NT2/D1 (cell line): ENCODE data around the gene FASTK.

Experiments used
- SUZ12 ChIP-seq: IDR thresholded peaks from 2 replicates; pipeline ENCODE4 v1.6.1; 2011; ENCODE audit not compliant: insufficient read length, insufficient read depth; ENCODE audit errors: extremely low read depth
- YY1 ChIP-seq: IDR thresholded peaks from 2 replicates; pipeline ENCODE4 v1.6.1; 2011; ENCODE audit not compliant: insufficient read length, insufficient read depth
- ZNF274 ChIP-seq: IDR thresholded peaks from 2 replicates; pipeline ENCODE4 v1.6.1; 2011; ENCODE audit warnings: mild to moderate bottlenecking, low read depth, low read length

GRCh38 chr7:151071032-151071866 lies 9.4 kb downstream of the FASTK start:
- no peak for TF ChIP-seq YY1
- TF ChIP-seq SUZ12 = no peak
- no peak for TF ChIP-seq ZNF274
